ENCODE measurements around the gene RPL18A. TPM values are rescaled to one million over a fixed set of nuclear protein-coding genes. Genes with fewer than 3 reads are reported as not detected.

The RPL18A gene
- total RNA-seq, 3 donors from 2014 or later, result 4,001 to 4,060 (median 4,048) TPM

- no peaks in the 10 kb centered on the region for H3K9me3 Mint-ChIP-seq
- peak overlapping the region; percentile 84 for H3K4me3 Mint-ChIP-seq
- H3K4me1 Mint-ChIP-seq (ENCODE audit: low read depth), result peaks cover 64% of the 10 kb centered on the region
- H3K36me3 Mint-ChIP-seq (ENCODE audit: insufficient read depth), result peaks cover 3% of the 10 kb centered on the region
- H3K27me3 Mint-ChIP-seq (ENCODE audit: low read depth), result no peaks in the 10 kb centered on the region
- DNase-seq (no peak), ATAC-seq (no peak)
These were observed 11.0 kb upstream of the RPL18A start for GRCh38 chr19:17848595-17849292.

DNA sequence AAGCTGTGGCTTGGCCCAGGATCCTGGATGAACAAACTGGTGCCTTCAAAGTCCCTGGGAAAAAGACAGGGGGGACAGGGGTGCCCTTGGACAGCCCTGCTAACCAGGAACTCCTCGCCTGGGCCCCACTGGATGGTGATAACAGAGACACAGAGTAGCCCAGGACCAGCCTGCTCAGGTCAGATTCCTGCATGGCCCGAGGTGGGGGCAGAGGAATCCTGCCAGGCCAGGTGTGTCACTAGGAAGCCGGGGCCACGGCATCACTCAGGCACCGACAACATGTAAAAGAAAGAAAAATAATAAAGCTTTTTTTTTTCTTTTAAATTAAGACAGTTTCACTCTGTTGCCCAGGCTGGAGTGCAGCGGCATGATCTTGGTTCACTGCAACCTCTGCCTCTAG is 5.6 kb upstream of the RPL18A start:
- no peak overlapping the region for H3K4me3 Mint-ChIP-seq
- no peaks in the 10 kb centered on the region for H3K36me3 Mint-ChIP-seq (ENCODE audit: insufficient read depth)
- no peaks in the 10 kb centered on the region for H3K27me3 Mint-ChIP-seq (ENCODE audit: low read depth)
- H3K9me3 Mint-ChIP-seq, result no peaks in the 10 kb centered on the region
- peaks cover 33% of the 10 kb centered on the region for H3K4me1 Mint-ChIP-seq (ENCODE audit: low read depth)
- DNase-seq, result no peak
- no peak for ATAC-seq

GRCh38 chr19:17855280-17856152 is 4.2 kb upstream of the RPL18A start:
- peak overlapping the region; percentile 26 for H3K4me3 Mint-ChIP-seq
- peak; percentile 29 for ATAC-seq
- peaks cover 21% of the 10 kb centered on the region for H3K4me1 Mint-ChIP-seq (ENCODE audit: low read depth)

GRCh38 chr19:17860331-17860992 is 752 bp downstream of the RPL18A start:
- peaks cover 43% of the 10 kb centered on the region for H3K36me3 Mint-ChIP-seq (ENCODE audit: insufficient read depth)
- peaks cover 32% of the 10 kb centered on the region for H3K4me1 Mint-ChIP-seq (ENCODE audit: low read depth)
- DNase-seq (no peak), ATAC-seq (no peak)
- peak overlapping the region; percentile 99 for H3K4me3 Mint-ChIP-seq
- H3K9me3 Mint-ChIP-seq, result no peaks in the 10 kb centered on the region
- no peaks in the 10 kb centered on the region for H3K27me3 Mint-ChIP-seq (ENCODE audit: low read depth)

More at GRCh38 chr19:17855280-17856152, 4.2 kb upstream of the RPL18A start:
- Mint-ChIP-seq H3K9me3 (no peaks in the 10 kb centered on the region), H3K27me3 (ENCODE audit: low read depth) (no peaks in the 10 kb centered on the region), H3K36me3 (ENCODE audit: insufficient read depth) (peaks cover 9% of the 10 kb centered on the region)
- DNase-seq, result peak; percentile 94

DNA sequence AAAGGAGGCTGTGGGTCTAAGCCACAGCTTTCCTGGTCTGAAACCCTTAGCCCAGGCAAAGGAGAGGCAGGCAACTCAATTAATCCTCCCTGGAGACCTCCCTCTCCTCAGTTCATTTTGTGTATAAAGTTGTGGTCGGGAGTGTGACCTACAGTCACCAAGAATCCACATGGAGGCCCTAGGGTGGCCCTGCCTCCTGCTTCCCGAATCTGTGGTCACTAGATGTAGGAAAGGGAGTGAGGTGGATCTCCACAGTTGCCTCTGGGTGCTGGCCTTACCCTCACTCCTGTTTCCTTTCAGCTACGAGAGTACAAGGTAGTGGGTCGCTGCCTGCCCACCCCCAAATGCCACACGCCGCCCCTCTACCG is 1.3 kb downstream of the RPL18A start:
- Mint-ChIP-seq H3K4me1 (ENCODE audit: low read depth) (peaks cover 33% of the 10 kb centered on the region), H3K36me3 (ENCODE audit: insufficient read depth) (peaks cover 47% of the 10 kb centered on the region), H3K27me3 (ENCODE audit: low read depth) (no peaks in the 10 kb centered on the region), H3K9me3 (no peaks in the 10 kb centered on the region), H3K4me3 (peak overlapping the region; percentile 99)
- ATAC-seq, result no peak
- no peak for DNase-seq

DNA sequence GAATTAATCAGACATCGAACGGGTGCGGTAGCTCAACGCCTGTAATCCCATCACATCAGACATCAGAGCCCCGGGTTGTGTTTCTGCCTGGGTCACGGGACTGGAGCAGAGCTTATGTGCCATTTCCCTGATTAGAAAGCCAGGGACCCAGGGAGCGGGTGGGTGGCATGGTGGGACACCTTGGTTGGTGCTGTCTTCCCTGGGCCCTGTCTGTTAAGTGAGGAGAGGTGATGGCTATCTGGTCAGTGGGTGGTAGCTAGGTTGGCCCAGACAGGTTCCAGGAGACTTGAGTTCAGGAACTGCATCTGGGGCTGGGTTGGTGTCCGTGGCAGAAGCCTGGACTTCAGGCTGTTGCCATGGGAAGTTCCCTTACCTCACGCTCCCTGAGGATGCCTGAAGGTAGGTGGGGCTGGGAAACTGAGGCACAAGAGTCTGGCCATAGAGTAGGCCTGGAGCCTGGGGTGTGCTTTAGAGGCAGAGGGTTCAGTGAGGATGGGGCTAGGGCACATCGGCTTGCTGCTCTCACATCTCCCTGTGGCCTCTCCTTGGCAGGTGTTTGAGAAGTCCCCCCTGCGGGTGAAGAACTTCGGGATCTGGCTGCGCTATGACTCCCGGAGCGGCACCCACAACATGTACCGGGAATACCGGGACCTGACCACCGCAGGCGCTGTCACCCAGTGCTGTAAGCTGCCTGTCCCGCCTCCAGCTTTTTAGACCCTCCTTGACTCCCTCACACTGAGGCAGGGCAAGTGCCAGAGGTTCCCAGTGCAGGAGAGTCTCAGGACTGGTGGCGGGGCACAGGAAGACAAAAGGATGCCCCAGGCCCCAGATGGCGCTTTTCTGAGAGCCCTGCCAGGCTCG is 2.1 kb downstream of the RPL18A start:
- no peak for ATAC-seq
- Mint-ChIP-seq H3K36me3 (ENCODE audit: insufficient read depth) (peaks cover 47% of the 10 kb centered on the region), H3K9me3 (no peaks in the 10 kb centered on the region), H3K4me1 (ENCODE audit: low read depth) (peaks cover 33% of the 10 kb centered on the region), H3K27me3 (ENCODE audit: low read depth) (no peaks in the 10 kb centered on the region), H3K4me3 (peak overlapping the region; percentile 99)
- no peak for DNase-seq

DNA sequence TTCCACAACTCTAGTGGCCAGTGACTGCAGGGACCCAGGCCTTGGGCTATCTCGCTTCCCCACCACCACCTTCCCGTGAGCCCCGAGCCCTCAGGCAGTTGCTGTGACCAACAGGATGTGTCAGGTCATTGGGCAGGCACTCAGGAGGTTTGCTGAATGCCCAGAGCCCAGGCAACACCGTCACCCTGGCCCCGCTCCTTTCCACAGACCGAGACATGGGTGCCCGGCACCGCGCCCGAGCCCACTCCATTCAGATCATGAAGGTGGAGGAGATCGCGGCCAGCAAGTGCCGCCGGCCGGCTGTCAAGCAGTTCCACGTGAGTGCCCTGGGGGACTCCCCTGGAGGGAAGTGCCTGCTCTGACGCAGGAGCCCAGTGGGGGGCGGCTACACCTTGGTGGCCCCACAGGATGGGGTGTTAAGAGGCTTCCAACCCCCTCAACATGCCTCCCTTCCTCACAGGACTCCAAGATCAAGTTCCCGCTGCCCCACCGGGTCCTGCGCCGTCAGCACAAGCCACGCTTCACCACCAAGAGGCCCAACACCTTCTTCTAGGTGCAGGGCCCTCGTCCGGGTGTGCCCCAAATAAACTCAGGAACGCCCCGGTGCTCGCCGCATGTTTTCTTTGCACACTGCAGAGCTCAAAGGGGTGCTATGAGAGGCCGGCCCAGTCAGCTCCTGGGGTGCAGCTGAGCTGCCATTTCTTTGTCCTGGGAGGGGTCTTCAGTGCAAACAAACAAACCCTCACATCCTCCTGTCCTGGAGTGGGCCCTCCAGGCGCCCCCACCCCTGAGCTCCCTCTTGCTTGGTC is 3.2 kb downstream of the RPL18A start:
- Mint-ChIP-seq H3K4me1 (ENCODE audit: low read depth) (peaks cover 33% of the 10 kb centered on the region), H3K27me3 (ENCODE audit: low read depth) (no peaks in the 10 kb centered on the region), H3K9me3 (no peaks in the 10 kb centered on the region), H3K4me3 (peak overlapping the region; percentile 99), H3K36me3 (ENCODE audit: insufficient read depth) (peaks cover 47% of the 10 kb centered on the region)
- DNase-seq (no peak), ATAC-seq (no peak)

GRCh38 chr19:17863520-17864182 is 3.9 kb downstream of the RPL18A start:
- no peaks in the 10 kb centered on the region for H3K9me3 Mint-ChIP-seq
- H3K4me1 Mint-ChIP-seq (ENCODE audit: low read depth), result peaks cover 33% of the 10 kb centered on the region
- ATAC-seq (no peak), DNase-seq (no peak)
- no peaks in the 10 kb centered on the region for H3K27me3 Mint-ChIP-seq (ENCODE audit: low read depth)
- H3K36me3 Mint-ChIP-seq (ENCODE audit: insufficient read depth), result peaks cover 47% of the 10 kb centered on the region
- H3K4me3 Mint-ChIP-seq, result peak overlapping the region; percentile 55

DNA sequence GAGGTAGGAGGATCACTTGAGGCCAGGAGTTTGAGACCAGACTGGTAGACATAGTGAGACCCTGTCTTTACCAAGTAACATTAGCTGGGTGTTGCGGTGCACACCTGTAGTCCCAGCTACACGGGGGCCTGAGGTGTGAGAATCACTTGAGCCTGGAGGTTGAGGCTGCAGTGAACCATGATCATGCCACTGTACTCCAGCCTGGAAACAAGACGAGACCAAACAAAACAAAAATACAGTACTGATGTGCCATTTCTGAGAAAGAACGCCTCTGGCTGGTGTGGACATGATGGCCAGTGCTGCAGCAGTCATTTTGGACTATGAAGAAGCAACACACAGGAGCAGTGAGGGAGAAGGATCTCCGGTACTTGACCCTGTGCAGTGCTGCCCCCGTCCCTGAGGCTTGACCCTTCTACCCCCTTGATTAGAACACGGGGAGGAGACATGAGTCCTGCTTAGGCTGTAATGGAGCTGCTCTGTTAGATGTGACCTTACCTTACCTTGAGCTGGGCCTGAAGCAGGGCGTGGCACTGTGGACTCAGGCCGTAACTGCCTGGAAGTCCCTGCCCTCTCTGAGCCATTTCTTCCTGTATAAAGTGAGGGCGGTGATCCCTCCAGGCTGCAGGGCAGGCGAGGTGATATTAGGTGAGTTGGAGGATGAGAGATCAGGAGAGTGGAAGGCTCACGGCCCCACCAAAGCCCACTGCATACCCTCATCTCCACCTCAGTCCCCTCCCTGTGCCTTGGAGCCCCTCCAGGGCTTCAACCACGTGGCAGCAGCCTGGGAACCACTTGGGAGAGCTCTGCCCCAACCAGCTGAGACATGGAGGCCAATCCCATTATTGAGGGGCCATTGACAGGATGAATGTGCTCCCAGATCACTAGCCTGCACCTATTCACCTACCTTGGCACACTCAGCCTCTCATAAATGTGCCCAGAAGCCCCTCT is 5.9 kb downstream of the RPL18A start:
- H3K4me3 Mint-ChIP-seq, result peak overlapping the region; percentile 13
- peaks cover 28% of the 10 kb centered on the region for H3K4me1 Mint-ChIP-seq (ENCODE audit: low read depth)
- H3K9me3 Mint-ChIP-seq, result no peaks in the 10 kb centered on the region
- no peaks in the 10 kb centered on the region for H3K27me3 Mint-ChIP-seq (ENCODE audit: low read depth)
- ATAC-seq, result peak; percentile 25
- peaks cover 37% of the 10 kb centered on the region for H3K36me3 Mint-ChIP-seq (ENCODE audit: insufficient read depth)
- no peak for DNase-seq

DNA sequence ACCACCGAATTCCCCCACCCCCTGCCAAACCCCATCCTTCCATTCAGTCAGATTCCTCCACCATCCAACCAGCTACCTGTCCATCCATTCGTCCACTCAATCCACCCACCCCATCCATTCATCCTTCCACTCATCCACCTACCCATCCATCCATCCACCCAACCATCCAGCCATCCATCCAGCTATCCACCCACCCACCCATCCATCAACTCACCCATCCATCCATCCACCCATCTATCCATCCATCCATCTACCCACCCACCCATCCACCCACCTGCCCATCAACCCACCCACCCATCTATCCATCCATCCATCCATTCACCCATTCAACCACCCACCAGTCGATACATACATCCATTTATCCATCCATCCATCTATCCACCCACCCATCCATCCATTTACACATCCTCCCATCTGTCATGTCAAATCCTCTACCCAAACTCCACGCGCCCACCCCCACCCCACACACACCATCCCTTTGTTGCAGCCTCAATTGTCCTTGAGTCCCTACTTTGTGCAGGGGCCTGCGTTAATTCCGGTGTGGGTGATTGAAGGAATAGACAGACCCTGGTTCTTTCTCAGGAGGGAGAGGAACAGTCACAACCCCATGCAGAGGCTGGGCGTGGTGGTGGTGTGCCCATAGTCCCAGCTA is 6.7 kb downstream of the RPL18A start:
- DNase-seq, result no peak
- no peak overlapping the region for H3K4me3 Mint-ChIP-seq
- no peaks in the 10 kb centered on the region for H3K27me3 Mint-ChIP-seq (ENCODE audit: low read depth)
- peak; percentile 1 to 2 for ATAC-seq
- peaks cover 29% of the 10 kb centered on the region for H3K36me3 Mint-ChIP-seq (ENCODE audit: insufficient read depth)
- H3K4me1 Mint-ChIP-seq (ENCODE audit: low read depth), result peaks cover 23% of the 10 kb centered on the region
- no peaks in the 10 kb centered on the region for H3K9me3 Mint-ChIP-seq

- ATAC-seq (no peak), DNase-seq (no peak)
- Mint-ChIP-seq H3K9me3 (no peaks in the 10 kb centered on the region), H3K4me1 (ENCODE audit: low read depth) (peaks cover 19% of the 10 kb centered on the region), H3K27me3 (ENCODE audit: low read depth) (no peaks in the 10 kb centered on the region), H3K4me3 (no peak overlapping the region), H3K36me3 (ENCODE audit: insufficient read depth) (peaks cover 24% of the 10 kb centered on the region)
These were observed 7.3 kb downstream of the RPL18A start for GRCh38 chr19:17866964-17867486.

Data from activated T-cell treated with anti-CD3 and anti-CD28 coated beads, Interleukin-2, amount 50 U/mL, for 4 hours (primary cell).